A375 (cell line): ENCODE data around the gene DNAH3. TPM values are rescaled to one million over a fixed set of nuclear protein-coding genes. Genes with fewer than 3 reads are reported as not detected.

ENCODE experiments used
- total RNA-seq: library from RNA; depleted of rRNA; stranded (reverse); fragments of >200 nt; shearing (Covaris generic); gene quantifications from 2 replicates; pipeline ENCODE4 v1.2.3, GENCODE V29; 2014; rRNA removed

DNAH3 gene
- 0.15 TPM in 1 of 2 replicates, not detected in the other for total RNA-seq

GRCh38 chr16:21150375-21151001 lies at the start of gene DNAH3:
TSS of gene DNAH3 (minus strand) at chr16:21150846. CDS start at chr16:21150319, 527 bp downstream.

GRCh38 chr16:21158208-21159110 lies 7.8 kb upstream of the DNAH3 start, which contains the start of gene LDAF1:
TSS of gene LDAF1 (plus strand) at chr16:21158674. CDS start at chr16:21161183, 2,509 bp downstream.

GRCh38 chr16:20900299-20901067 lies 250.2 kb downstream of the DNAH3 start, which contains the start of the genes DCUN1D3 and LYRM1:
TSS of gene DCUN1D3 (minus strand) at chr16:20900358. CDS start at chr16:20862538, 37,820 bp downstream.
TSS of gene LYRM1 (plus strand) at chr16:20900771. CDS start at chr16:20915556, 14,785 bp downstream.

Other genes starting within 250 kb of the DNAH3 start
- gene LDAF1, start 7.8 kb upstream of the DNAH3 start, total RNA-seq: 0.26 and 1.3 TPM in 2 replicates
- gene ZP2, start 60.7 kb upstream of the DNAH3 start, total RNA-seq: not detected in 2 replicates
- not detected in 2 replicates for gene ANKS4B, start 82.9 kb upstream of the DNAH3 start, total RNA-seq
- 0.16 TPM in 1 of 2 replicates, not detected in the other for gene CRYM, start 127.4 kb upstream of the DNAH3 start, total RNA-seq